K562 (cell line): ENCODE measurements around the gene VANGL1. TPM values are rescaled to one million over a fixed set of nuclear protein-coding genes. Genes with fewer than 3 reads are reported as not detected.

Experiments used
- CBX3 ChIP-seq, 2 experiments: IDR thresholded peaks; 1 replicate in 1 of 2; 2 replicates in 1 of 2; pipeline ENCODE4 v1.6.1; 2012; ENCODE audit warnings: inconsistent platforms in 2 of 2, low read length in 2 of 2, borderline replicate concordance in 1 of 2, control low read depth in 1 of 2
- MTF1 ChIP-seq: fragments of 250-450 bp; sonication (Bioruptor Pico); IDR thresholded peaks from 2 replicates; pipeline ENCODE4 v1.9.0; 2021; ENCODE audit warnings: moderate library complexity, mild to moderate bottlenecking, inconsistent platforms, borderline replicate concordance
- polyA plus RNA-seq, 8 experiments: library from polyadenylated mRNA; depleted of rRNA in 4 of 8; stranded (reverse) in 5 of 8; unstranded in 3 of 8; fragments of >200 nt; fragmentation: Nextera tagmentation in 2 of 8; fragmentation: Illumina TruSeq in 1 of 8; extraction: Ambion mirVana in 2 of 8; extraction: Trizol in 1 of 8; gene quantifications; 2 replicates each; pipeline versions ENCODE4 v1.2.1 to v1.2.3, GENCODE V29; 2011 to 2014; ENCODE audit warnings: inconsistent platforms in 1 of 8, missing spikeins in 1 of 8
- total RNA-seq, 7 experiments: library from RNA; depleted of rRNA in 6 of 7; stranded (reverse); fragments of >200 nt in 6 of 7; fragmentation: Illumina TruSeq in 2 of 7; extraction: Trizol in 2 of 7; gene quantifications; 2 replicates each; pipeline versions ENCODE4 v1.2.1 to v1.2.3, GENCODE V29; 2011 to 2021; ENCODE audit warnings: low replicate concordance in 1 of 7
- TF ChIP-seq, protein P1 (sequence below): fragments of 250-450 bp; sonication (Bioruptor Pico); IDR thresholded peaks from 2 replicates; pipeline ENCODE4 v1.5.0; 2020; ENCODE audit warnings: mild to moderate bottlenecking, borderline replicate concordance
- TF ChIP-seq, protein P2 (sequence below): fragments of 450-650 bp; formaldehyde crosslinking; IDR thresholded peaks from 2 replicates; pipeline ENCODE4 v1.4.0; 2020; ENCODE audit warnings: mild to moderate bottlenecking
- TF ChIP-seq, protein P3 (sequence below): fragments of 450-650 bp; IDR thresholded peaks from 2 replicates; pipeline ENCODE4 v1.6.1; 2018; ENCODE audit warnings: mild to moderate bottlenecking, low read depth; ENCODE audit not compliant: partially characterized antibody

Gene VANGL1
- total and polyA plus RNA-seq, 9 of the 15 experiments (the other 6 are each of a cell fraction or from before 2014, with no cell fraction given), result 0.90 to 12.8 (median 9.6) TPM

GRCh38 chr1:115669886-115670285, 28.1 kb downstream of the VANGL1 start (continued):
- TF ChIP-seq, protein P1, sequence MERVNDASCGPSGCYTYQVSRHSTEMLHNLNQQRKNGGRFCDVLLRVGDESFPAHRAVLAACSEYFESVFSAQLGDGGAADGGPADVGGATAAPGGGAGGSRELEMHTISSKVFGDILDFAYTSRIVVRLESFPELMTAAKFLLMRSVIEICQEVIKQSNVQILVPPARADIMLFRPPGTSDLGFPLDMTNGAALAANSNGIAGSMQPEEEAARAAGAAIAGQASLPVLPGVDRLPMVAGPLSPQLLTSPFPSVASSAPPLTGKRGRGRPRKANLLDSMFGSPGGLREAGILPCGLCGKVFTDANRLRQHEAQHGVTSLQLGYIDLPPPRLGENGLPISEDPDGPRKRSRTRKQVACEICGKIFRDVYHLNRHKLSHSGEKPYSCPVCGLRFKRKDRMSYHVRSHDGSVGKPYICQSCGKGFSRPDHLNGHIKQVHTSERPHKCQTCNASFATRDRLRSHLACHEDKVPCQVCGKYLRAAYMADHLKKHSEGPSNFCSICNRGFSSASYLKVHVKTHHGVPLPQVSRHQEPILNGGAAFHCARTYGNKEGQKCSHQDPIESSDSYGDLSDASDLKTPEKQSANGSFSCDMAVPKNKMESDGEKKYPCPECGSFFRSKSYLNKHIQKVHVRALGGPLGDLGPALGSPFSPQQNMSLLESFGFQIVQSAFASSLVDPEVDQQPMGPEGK (CRISPR knock-in tag), result no peak
- TF ChIP-seq, protein P2, sequence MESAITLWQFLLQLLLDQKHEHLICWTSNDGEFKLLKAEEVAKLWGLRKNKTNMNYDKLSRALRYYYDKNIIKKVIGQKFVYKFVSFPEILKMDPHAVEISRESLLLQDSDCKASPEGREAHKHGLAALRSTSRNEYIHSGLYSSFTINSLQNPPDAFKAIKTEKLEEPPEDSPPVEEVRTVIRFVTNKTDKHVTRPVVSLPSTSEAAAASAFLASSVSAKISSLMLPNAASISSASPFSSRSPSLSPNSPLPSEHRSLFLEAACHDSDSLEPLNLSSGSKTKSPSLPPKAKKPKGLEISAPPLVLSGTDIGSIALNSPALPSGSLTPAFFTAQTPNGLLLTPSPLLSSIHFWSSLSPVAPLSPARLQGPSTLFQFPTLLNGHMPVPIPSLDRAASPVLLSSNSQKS (CRISPR knock-in tag), result no peak
- no peak for TF ChIP-seq CBX3 (IDR thresholded peaks at IDR 0.05; ENCODE audit: borderline replicate concordance in 1 of 2, low read length in 2 of 2)
- TF ChIP-seq, protein P3, sequence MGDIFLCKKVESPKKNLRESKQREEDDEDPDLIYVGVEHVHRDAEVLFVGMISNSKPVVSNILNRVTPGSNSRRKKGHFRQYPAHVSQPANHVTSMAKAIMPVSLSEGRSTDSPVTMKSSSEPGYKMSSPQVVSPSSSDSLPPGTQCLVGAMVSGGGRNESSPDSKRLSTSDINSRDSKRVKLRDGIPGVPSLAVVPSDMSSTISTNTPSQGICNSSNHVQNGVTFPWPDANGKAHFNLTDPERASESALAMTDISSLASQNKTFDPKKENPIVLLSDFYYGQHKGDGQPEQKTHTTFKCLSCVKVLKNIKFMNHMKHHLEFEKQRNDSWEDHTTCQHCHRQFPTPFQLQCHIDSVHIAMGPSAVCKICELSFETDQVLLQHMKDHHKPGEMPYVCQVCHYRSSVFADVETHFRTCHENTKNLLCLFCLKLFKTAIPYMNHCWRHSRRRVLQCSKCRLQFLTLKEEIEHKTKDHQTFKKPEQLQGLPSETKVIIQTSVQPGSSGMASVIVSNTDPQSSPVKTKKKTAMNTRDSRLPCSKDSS, result no peak
- TF ChIP-seq MTF1 (CRISPR knock-in tag), result no peak
